DMS53 treated with DMSO at 0.1 percent for 48 hours (cell line): Measurements from ENCODE around the gene TRMT61B.
A peak's percentile ranks its signal among the peaks of the same experiment; 100 is the strongest.

ENCODE experiments used
- DNase-seq: peaks from one replicate; lab custom pipeline; 2025; ENCODE audit not compliant: unreplicated experiment; lab: John Stamatoyannopoulos, UW

TRMT61B gene

GRCh38 chr2:28870146-28870891 lies at the start of gene TRMT61B:
Gene TRMT61B (minus strand): TSS chr2:28870309. CDS start chr2:28870277, 32 bp downstream.
- DNase-seq: peak; percentile 83

DNA sequence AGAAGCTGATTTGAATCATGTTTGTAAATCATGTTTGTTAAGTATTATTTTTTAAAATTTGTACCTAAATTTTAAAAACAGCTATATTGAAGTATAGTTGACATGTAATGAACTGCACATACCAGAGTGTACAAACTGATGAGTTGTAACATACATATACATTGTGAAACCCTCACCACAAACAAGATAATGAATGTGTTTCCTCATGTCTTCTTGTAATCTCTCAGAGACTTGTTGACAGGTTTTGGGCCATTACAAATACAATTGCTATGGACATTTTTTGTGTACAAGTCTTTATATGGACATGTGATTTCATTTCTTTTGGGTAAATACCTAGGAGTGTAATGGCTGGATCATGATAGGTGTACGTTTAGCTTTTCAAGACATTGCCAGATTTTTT lies 45.8 kb upstream of the TRMT61B start:
- no peak for DNase-seq

- no peak for DNase-seq
These were observed 39.7 kb upstream of the TRMT61B start for GRCh38 chr2:28909655-28910353.

DNA sequence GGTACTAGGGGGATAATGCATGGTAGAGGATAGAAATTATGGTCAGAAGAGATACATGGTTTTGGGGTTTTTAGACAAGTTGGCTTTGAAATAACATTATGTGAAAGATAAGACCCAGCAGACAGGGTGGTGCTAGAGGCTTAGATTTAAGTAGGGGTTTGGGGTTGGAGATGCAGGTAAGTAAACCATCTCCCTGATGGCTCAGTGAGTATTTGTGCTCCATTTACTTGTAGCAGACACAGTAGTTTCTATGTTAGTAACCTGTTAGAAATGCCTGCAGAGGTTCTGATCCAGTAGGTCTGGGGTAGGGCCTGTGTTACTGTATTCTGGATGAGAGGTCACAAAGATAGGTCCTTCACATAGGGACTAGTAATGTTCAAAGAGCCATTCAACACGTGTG lies 38.1 kb upstream of the TRMT61B start:
- no peak for DNase-seq

GRCh38 chr2:28906821-28907220 lies 36.7 kb upstream of the TRMT61B start:
- DNase-seq: no peak

DNA sequence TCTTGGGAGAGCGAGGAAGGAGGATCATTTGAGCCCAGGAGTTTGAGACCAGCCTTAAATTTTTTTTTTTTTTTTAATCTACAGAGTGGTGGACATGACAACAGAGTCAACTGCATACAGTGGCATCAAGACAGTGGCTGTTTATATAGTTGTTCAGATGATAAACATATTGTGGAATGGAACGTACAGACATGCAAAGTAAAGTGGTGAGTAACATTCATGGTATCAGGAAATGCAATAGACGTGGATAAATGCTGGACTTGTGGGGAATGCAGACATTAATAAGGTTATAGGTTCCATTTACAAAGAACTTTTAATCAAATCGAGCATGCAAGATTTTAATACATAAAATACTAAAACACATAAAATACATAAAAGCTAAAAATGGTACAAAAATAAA lies 36.3 kb upstream of the TRMT61B start:
- no peak for DNase-seq

DNA sequence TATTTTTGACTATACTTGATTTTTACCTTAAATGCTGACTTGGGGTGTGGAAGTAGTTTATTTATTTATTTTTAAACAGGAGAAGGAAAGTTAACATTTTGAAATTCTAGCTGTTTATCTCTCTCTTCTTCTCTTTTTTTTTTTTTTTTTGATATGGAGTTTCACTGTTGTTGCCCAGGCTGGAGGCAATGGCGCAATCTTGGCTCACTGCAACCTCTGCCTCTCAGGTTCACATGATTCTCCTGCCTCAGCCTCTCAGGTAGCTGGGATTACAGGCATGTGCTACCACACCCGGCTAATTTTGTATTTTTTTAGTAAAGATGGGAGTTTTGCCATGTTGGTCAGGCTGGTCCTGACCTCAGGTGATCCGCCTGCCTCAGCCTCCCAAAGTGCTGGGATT lies 35.4 kb upstream of the TRMT61B start:
- no peak for DNase-seq

GRCh38 chr2:28904802-28905457 lies 34.8 kb upstream of the TRMT61B start:
- DNase-seq: no peak

GRCh38 chr2:28904295-28904694 lies 34.2 kb upstream of the TRMT61B start:
- peak; percentile 22 for DNase-seq

- no peak for DNase-seq
These were observed 32.5 kb upstream of the TRMT61B start for GRCh38 chr2:28902584-28902983.

DNA sequence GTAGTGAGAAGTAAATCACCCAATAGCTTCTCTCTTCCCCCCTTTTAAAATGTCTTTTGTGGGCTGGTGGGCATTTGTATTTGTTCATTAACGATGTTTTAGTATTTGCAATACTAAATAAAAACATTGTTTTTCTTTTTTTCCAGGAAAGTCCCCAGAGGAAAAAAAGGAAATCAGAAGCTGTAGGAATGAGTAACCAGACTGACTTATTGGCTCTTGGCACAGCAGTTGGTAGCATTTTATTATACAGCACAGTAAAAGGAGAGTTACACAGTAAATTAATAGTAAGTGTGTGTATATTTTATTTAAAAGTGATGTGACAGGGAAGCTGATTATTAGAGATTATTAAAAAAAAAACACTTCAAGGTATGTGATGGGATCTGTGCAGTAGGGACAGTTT lies 31.7 kb upstream of the TRMT61B start:
- DNase-seq: no peak

DNA sequence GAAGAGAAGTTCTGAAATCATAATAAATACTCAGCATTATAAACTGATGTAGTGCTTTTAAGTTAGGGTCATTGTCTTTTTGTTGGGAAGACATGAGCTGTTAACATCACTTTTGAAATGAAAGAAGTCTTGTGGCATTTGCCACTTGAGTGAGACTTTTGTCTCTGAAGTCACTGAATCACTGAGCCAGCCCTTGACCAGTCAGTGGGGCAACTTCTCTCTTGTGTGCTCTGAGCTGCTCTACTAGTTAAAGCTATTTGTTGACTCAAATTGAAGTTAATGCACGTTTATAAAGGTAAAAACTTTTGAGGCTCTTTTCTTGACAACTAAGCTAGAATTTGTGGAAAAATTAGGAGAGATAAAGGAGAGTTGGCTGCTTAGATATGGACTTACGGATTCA lies 31.1 kb upstream of the TRMT61B start:
- no peak for DNase-seq

- no peak for DNase-seq
These were observed 27.9 kb upstream of the TRMT61B start for GRCh38 chr2:28898048-28898447.

GRCh38 chr2:28896906-28897305 lies 26.8 kb upstream of the TRMT61B start:
- no peak for DNase-seq

DNA sequence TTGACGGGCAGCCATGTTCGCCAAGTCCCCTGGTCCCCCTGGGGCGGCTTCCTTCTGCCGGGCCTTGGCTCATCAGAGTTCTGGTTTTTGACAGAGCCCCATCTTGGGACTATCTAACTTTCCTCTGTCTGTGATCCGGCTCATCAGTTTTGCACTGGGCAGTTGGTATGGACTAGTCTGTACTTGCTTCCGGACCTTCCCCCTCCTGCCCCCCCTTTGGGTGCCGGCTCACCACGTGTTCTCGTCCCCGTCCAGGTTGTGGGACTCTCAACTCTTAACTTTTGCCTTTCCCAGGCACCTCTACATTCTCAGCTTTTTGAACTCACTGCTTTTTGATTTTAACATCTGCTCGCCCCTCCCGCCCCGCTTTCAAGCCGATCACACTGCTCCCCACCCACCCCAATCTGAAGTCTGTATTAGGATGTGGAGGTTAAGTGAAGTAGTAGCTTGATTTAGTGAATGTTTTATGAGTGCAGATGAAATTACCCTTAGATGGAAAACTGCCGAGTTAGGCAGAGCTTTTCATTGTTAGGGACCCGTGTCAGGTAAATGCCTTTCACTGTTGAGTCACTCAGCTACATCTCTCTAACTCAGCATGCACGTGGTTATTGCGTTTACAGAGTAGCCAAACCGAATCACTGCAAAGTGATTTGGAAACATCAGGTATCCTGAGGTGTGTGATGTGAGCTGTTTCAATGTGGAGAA lies 25.2 kb upstream of the TRMT61B start:
- peak; percentile 1 for DNase-seq

GRCh38 chr2:28894470-28895188 lies 24.5 kb upstream of the TRMT61B start, which contains the start of gene WDR43:
Gene WDR43 (plus strand): TSS chr2:28894667. CDS start chr2:28894699, 32 bp downstream.
- peak; percentile 89 for DNase-seq

DNA sequence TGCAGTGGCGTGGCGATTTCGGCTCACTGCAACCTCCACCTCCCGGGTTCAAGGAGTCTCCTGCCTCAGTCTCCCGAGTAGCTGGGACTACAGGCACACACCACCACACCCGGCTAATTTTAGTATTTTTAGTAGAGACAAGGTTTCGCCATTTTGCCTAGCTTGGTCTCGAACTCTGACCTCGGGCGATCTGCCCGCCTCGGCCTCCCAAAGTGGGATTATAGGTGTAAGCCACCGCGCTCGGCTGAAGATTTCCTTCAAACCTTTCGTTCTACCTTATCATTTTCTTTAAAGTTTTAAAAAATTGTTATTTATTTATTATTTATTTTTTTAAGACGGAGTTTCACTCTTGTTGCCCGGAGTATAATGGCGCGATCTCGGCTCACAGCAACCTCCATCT lies 23.4 kb upstream of the TRMT61B start:
- DNase-seq: no peak

- DNase-seq: no peak
These were observed 10.1 kb upstream of the TRMT61B start for GRCh38 chr2:28880193-28880592.

- DNase-seq: no peak
These were observed 1.5 kb upstream of the TRMT61B start for GRCh38 chr2:28871620-28872019.

- DNase-seq: no peak
These were observed 489 bp downstream of the TRMT61B start for GRCh38 chr2:28869494-28870145.
